Fibroblast of skin of right quadriceps (primary cell): Measurements from ENCODE around the gene PDGFRB.

ENCODE experiments used
- DNase-seq: peaks from one replicate; pipeline ENCODE4 v3.0.0-alpha.2; 2013

PDGFRB gene

DNA sequence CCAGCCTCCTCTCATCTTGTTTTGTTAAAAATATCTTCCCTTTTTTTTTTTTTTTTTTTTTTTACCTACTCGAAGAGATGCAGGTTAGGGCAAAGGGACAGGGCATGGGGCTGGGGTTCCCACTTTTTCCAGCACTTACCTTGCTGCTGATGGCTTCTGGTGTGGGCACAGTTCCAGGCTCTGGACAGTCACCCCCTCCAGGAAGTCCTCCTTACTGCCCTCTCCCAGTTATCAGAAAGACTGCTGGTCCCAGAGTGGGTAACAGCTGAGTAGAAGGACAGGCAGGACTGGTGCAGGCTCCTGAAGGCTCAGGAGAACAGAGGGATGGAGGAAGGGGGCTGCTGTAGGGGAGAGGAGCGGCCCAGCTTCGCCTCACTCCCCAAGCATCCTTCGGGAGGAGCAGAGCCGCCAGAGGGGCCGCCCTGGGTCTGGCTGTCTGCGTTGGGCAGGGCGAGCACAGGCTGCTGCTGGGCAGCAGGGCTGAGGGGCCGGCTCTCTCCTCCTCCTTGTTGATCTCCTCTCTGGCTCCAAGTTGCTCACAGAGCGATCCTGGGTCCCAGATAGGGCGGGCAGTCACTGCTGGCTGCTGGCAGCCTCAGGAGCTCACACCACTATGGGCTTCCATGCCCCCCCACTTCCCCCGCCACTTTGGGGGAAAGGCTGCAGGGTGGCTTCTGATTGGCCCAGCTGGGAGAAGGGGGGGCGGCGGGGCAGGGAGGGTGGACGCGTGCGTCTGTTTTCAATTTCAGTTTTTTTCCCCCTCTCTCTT, at the start of gene PDGFRB:
PDGFRB (minus strand) TSS at position 588 of the 769 bp plus-strand sequence. CDS start 18,798 bp downstream, outside the sequence.
- DNase-seq = peak; percentile 94

- DNase-seq = no peak
These were observed 48.9 kb upstream of the PDGFRB start for GRCh38 chr5:150204590-150204960.

DNA sequence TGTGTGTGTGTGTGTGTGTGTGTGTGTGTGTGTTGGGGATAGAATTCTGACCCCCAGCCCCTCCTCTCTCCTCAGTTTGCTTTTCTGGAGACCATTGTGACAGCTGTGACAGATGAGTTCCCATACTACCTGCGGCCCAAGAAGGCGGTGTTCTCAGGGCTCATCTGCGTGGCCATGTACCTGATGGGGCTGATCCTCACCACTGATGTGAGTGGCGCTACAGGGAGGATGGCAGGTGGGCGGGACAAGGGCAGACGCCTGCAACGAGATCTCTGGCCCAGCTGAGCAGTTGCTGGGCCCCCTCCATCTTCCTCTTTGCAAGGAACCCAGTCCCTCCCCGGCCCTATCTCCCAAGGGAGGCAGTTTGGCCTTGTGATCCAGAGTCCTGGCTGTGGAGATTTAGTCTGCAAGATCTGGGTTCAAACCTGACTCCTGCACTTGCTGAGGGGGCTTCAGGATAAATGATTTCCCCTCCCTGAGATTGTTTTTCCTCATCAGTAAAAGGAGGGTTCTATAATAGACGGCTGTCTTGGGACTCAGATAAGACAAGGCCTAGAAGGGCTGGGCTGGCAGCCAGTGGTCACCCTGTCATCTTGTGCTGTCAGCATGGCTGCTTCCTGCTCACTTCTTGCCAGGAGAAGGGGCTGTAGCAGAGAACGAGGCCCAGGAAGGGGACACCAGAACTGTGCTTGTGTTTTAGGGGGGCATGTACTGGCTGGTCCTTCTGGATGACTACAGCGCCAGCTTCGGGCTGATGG, 48.4 kb upstream of the PDGFRB start:
- no peak for DNase-seq

- DNase-seq = no peak
These were observed 46.9 kb upstream of the PDGFRB start for GRCh38 chr5:150202501-150202900.

DNA sequence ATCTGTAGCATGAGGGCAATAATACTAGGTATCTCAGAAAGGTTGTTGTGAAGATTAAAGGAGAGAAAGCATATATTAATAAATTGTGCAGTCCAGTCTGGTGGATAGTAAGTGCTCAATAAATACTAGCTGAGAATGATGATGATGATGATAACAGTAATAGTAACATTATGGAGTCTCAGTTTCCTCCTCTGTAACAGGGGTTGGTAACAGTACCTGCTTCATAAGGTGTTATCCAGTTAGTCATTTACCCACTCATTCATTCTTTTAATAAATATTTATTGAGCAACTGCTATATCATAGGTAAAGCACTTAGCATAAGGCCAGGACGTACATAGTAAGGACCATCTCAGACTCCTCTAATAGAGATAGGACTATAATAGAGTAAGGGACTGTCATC, 41.8 kb upstream of the PDGFRB start:
- DNase-seq = no peak

- DNase-seq = no peak
These were observed 41.3 kb upstream of the PDGFRB start for GRCh38 chr5:150196986-150197385.

- DNase-seq = no peak
These were observed 40.9 kb upstream of the PDGFRB start for GRCh38 chr5:150196514-150196913.

- DNase-seq = no peak
These were observed 40.3 kb upstream of the PDGFRB start for GRCh38 chr5:150195736-150196485.

- no peak for DNase-seq
These were observed 36.8 kb upstream of the PDGFRB start for GRCh38 chr5:150192462-150192861.

GRCh38 chr5:150190987-150191386, 35.3 kb upstream of the PDGFRB start:
- DNase-seq = no peak

GRCh38 chr5:150190503-150190979, 34.9 kb upstream of the PDGFRB start:
- DNase-seq = no peak

- no peak for DNase-seq
These were observed 34.3 kb upstream of the PDGFRB start, which contains the start of gene SLC6A7 for GRCh38 chr5:150189728-150190502. SLC6A7 (plus strand) TSS chr5:150190062; CDS start chr5:150190328, 266 bp downstream.

- DNase-seq = no peak
These were observed 33.7 kb upstream of the PDGFRB start for GRCh38 chr5:150189326-150189725.

GRCh38 chr5:150188146-150188842, 32.6 kb upstream of the PDGFRB start:
- DNase-seq = no peak

- no peak for DNase-seq
These were observed 31.3 kb upstream of the PDGFRB start for GRCh38 chr5:150186897-150187296.

DNA sequence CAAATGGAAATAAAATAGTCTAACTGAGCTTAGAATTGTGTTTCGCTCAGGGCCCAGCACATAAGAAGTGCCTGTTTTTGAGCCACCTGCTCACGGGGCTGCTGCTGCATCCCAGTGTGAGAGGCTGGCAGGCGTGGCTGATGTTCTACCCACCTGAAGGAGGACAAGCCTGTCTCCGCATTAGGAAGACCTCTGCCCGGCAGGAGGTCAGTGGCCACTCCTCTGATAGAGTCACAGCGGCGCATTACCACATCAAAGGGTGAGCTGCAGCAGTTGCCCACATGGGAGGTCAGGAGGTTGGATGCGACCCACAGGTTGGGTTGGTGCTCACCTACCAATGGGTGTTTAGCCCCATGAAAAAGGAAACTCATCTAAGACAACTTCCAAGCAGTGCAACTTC, 30.5 kb upstream of the PDGFRB start:
- no peak for DNase-seq

DNA sequence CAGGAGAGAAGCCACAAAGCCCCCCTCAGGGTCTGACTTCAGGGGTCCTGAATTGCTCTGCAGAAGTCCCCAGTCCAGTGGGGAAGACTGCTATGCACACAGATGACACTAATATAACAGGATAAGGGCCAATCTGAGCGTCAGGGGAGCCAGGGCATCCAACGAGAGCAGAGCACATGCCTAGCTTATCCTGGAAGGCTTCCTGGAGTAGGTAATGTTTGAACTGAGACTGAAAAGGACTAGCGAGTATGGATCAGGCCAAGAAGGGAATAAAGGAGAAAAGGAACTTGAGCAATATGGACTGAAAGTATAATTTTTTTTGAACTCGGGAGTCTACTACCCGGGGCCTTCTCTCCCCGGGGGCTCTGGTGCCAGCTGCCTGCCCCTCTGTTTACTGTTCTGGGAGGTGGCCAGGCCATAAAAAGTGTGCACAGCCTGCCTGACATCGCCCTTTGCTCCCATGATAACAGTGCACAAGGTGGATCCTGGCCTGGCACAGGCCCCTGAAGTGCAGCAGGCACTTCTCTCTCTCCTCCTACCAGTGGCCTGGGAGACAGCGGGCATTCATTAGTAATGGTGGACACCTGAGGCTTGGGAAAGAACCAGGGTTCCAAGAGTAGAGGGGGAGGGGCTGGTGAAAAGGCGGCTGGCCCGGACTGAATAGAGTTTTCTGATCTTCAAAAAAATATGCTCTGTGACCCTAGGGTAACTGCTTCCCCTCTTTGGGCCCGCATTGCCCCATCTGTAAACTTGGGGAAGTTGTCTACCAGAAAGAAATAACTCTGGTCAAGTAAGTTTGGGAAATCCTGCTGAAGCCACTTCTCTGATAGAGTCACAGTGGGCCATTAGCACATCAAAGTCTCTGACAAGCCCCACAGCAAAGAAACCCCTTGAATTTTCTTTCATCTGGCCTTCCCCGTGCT, 29.6 kb upstream of the PDGFRB start:
- DNase-seq = no peak

DNA sequence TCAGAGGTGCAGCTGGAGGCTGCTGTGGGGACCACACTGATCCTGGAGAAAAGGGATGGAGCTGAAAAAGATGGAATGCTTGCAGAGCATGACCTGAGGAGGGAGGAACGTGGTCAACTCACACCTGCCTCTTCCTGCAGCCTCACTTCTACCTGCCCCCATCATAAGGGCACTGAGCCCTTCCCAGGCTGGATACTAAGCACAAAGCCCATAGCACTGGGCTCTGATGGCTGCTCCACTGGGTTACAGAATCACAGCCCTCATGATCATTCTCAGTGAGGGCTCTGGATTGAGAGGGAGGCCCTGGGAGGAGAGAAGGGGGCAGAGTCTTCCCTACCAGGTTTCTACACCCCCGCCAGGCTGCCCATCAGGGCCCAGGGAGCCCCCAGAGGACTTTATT, 28.4 kb upstream of the PDGFRB start:
- DNase-seq = no peak

- no peak for DNase-seq
These were observed 27.8 kb upstream of the PDGFRB start for GRCh38 chr5:150183436-150183835.

DNA sequence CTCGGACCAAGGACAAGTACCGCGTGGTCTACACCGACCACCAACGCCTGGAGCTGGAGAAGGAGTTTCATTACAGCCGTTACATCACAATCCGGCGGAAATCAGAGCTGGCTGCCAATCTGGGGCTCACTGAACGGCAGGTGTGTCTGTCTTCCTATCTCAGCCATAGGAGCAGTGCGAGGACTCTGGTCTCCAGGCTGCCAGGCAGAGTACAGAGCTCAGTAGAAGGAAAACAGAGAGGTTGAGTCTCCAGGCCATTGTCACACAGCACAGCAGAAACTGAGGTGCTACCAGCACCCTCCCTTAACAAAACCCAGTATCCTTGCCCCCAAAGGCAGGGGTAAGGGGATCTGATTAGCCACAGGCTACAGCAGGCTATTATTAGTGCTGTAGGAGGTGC, 27.1 kb upstream of the PDGFRB start:
- DNase-seq = no peak
